Hippocampal formation (tissue), 2 donors: ENCODE measurements around the gene COL1A1.

Experiments
- DNase-seq, 2 donors: peaks; one replicate each; lab custom pipeline; 2025; lab: John Stamatoyannopoulos, UW

The COL1A1 gene

GRCh38 chr17:50199803-50200456 is 1.5 kb downstream of the COL1A1 start:
- peak in 1 of 2 donors; percentile 22 for DNase-seq

DNA sequence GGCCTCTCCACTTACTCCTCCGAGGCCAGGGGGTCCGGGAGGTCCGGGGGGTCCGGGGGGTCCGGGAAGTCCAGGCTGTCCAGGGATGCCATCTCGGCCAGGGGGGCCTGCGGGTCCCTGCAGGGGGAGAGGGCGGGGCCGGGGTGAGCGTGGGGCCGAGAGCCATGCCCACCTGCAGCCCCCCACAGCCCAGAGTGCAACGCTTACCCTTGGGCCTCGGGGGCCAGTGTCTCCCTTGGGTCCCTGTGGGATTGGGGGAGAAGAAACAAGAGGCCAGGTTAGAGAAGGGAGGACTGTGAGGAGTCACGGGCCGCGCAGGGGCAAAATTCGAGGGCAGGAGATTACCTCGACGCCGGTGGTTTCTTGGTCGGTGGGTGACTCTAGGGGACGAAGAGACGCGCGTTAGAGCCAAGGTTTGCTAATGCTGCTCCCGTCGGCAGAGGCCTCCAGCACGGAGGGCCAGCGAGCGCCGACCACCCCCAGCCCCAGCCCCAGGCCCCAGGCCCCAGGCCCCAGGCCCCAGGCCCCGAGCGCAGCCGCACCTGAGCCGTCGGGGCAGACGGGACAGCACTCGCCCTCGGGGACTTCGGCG is 2.1 kb downstream of the COL1A1 start:
- no peak for DNase-seq

DNA sequence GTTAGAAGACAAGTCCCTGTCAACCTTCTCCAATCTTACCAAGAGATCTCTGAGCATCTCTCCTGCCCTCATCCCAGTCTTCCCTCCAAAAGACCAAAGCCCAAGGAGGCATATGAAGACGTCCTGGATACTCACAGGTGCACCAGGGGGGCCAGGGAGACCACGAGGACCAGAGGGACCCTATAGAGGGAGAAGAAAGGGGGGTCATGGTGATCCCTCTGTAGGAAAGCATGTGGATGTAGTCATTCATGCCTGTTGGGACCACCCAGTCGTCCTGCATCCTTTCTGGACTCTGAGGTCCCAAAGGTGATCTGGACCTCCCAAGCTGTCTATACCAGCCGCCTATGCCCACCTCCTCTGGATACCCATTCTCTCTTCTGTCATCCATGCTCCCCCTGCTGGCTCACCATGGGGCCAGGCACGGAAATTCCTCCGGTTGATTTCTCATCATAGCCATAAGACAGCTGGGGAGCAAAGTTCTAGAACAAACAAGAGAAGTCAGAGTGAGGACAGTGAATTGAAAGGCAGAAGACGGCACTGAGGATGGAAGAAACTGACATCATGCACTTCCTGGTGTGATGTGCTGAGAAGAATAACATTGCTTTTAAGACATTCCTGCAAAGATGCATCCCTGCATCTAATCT is 3.3 kb downstream of the COL1A1 start:
- DNase-seq = peak; percentile 22 to 35

DNA sequence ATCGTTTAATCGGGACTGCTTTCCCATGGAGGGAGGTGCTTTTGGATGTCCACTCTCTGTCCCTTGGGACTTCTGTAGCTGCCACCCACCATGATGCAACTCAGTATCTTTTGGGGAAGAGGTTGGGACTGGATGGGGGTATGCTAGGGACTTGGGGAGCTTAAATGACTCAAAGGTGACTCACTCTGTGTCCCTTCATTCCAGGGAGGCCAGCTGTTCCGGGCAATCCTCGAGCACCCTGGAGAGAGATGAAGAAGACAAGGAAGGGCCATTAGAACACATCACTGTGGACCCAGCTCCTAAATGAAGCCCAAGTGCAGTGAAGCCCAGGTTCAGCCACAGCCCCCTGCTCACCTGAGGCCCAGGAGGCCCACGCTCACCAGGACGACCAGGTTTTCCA is 4.6 kb downstream of the COL1A1 start:
- DNase-seq = no peak

- DNase-seq = no peak
These were observed 5.4 kb downstream of the COL1A1 start for GRCh38 chr17:50196036-50196435.

- DNase-seq = no peak
These were observed 6.2 kb downstream of the COL1A1 start for GRCh38 chr17:50194934-50195865.

GRCh38 chr17:50194140-50194933 is 7.1 kb downstream of the COL1A1 start:
- no peak for DNase-seq

- no peak for DNase-seq
These were observed 8.7 kb downstream of the COL1A1 start for GRCh38 chr17:50192618-50193291.

- DNase-seq = no peak
These were observed 9.2 kb downstream of the COL1A1 start for GRCh38 chr17:50192144-50192617.

GRCh38 chr17:50191359-50192143 is 9.9 kb downstream of the COL1A1 start:
- no peak for DNase-seq

DNA sequence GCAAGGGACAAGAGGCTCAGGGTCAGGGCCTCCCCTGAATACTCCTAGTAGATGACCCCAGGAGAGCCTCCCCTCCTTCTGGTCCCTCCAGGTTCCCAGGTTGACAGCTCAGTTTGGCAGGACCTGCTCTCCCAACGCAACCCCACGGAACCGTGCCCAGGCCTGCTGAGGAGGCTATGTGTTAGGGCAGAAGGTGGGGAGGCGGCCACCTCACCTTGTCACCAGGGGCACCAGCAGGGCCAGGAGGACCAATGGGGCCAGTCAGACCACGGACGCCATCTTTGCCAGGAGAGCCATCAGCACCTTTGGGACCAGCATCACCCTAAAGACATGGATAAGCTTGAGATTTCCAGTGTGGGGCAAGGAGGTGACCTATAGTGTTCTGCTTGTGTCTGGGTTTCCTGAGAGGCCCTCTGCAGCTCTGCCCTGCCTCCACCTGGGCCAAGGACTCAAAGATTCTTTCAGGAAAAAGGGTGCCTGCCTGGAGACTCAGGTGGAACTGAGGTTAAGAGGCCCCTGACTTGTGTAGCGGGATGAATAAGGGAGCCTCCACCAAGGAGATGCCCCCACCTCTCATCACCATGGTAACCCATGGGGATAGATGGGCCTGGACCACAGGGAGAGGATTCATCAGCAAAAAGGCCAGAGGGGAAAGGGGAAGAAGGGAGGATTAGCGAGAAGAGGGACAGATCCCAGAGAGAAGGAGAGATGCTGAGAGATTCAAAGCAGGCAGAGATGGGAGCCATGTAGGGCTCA is 10.7 kb downstream of the COL1A1 start:
- no peak for DNase-seq

GRCh38 chr17:50190293-50190602 is 11.2 kb downstream of the COL1A1 start:
- DNase-seq = no peak

GRCh38 chr17:50189550-50190292 is 11.7 kb downstream of the COL1A1 start:
- no peak for DNase-seq

DNA sequence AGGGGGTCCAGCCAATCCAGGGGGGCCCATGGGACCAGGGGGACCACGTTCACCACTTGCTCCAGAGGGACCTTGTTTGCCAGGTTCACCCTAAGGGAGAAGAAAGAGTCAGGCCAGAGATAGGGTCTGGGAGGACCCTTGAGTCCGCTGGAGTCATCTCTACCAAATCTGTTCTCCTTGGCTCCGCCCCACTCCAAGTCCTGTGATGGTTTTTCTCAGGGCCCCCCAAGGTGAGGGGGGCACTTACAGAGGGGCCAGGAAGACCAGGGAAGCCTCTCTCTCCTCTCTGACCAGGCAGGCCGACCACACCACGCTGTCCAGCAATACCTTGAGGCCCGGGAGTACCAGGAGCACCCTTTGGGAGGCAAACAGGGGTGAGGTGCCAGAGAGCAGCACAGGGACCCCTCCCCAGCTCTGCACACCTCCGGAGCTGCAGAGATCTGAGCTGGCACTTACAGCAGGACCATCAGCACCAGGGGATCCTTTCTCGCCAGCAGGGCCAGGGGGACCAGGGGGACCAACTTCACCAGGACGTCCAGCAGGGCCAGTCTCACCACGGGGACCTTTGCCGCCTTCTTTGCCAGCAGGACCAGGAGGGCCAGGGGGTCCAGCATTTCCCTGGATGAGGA is 12.4 kb downstream of the COL1A1 start:
- DNase-seq = no peak

- DNase-seq = no peak
These were observed 12.9 kb downstream of the COL1A1 start for GRCh38 chr17:50188531-50188920.

DNA sequence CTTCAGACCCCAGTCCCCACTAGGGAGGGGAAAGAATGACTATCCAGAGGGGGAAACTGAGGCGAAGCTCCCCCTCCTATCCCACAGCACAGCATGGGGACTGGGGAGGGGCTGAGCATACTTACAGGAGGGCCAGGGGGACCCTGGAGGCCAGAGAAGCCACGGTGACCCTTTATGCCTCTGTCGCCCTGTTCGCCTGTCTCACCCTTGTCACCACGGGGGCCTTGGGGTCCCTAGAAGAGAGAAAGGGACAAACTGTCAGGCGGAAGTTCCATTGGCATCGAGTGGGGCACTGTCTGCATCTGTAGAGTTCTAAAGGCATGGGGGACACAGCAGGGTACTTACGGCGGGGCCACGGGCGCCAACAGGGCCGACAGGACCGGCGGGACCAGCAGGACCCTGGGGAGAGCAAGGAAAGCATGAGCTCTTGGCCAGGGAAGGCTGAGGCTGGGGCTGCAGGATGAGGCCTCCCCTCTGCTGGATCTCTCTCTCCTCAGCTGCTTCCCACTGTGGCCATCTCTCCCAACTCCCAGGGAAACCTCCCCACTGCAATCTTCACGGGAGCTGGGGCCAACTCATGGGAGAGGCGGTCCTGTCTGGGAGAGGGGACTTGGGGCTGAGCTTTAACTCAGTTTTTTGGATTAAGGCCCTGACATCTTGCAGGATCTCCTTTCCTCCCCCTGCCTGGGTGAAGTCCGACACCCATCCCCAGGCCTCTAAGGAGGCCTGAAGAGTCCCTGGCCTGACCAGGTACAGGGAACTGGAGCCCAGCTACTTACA is 13.5 kb downstream of the COL1A1 start:
- no peak for DNase-seq

DNA sequence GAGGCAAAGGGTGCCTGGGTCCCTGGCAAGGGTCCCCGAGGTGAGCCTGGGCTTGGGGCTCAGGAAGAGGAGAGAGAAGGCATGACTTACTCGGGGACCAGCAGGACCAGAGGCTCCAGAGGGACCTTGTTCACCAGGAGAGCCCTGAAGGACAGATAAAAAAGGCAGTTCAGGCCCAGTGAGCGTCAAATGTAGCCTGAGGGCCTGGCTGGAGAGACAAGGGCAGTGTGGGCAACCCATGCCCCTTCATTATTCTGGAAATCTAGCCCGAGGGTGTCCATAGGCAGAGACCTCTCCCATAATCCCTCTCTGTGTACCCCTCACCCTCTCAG is 14.1 kb downstream of the COL1A1 start:
- no peak for DNase-seq
